Measurements from ENCODE around the gene NLRC3.

Gene NLRC3

DNA sequence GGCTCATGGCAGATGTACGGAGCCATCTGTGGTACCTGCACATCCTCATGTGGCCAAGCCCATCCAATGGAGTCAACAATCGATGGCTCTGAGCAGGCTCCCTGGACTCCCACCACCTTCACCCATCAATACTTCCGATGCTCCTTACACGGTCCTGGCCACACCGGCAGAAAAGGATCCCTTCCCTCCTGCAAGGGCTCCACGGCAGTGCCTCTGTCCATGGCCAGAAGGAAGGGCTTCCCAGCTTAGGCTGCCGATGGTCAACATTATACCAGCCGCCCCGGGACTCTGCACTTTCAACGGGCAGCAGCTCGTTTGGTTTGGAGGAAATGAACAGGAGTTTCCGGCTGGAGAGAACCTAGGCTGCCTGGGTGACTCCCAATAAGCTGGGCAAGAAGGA lies 21.0 kb upstream of the NLRC3 start:
- no peak for DNase-seq (ENCODE audit: low spot score)

DNA sequence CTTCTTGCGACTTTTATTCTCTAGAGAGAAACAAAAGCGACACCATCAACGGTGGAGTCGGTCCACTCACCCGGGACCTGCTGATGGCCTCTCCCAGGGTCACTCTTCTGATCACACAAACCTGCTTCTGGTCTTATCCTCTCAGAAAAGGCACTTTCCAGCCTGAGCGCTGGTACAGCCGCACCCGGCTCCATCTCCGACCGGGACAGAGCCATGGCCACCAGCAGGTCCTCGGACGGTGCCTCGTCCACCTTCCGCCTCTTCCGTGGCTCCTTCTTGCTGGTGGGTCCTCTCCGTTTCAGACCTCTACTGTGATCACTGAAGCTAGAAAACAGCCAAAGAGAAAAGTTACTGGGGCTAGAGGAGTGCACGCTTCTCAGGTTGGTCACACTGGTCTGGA lies 20.5 kb upstream of the NLRC3 start:
- DNase-seq (ENCODE audit: low spot score): no peak

GRCh38 chr16:3597226-3597625 lies 20.0 kb upstream of the NLRC3 start:
- DNase-seq (ENCODE audit: low spot score): no peak

GRCh38 chr16:3596101-3596861 lies 19.1 kb upstream of the NLRC3 start:
- DNase-seq (ENCODE audit: low spot score): no peak

- DNase-seq (ENCODE audit: low spot score): no peak
Observed at GRCh38 chr16:3595521-3596021, 18.4 kb upstream of the NLRC3 start.

DNA sequence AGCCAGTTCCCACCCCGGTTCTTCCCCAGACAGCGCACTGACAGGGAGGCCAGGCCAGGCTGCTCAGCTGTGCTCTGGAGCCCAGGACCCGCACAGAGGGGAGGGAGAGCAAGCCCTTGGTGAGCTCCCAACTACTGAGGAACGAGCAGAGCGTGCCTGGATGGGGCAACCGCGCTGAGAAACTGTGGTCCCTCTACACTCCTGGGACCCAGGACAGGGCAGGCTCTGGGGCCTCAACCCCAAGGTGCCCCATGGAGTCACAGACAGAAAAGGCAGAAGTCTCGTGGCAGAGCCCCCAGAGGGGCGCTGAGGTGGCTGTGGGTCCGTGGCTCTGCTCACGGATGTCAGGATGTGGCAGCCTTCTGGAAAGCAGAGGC lies 17.9 kb upstream of the NLRC3 start:
- no peak for DNase-seq (ENCODE audit: low spot score)

- DNase-seq (ENCODE audit: low spot score): no peak
Observed at GRCh38 chr16:3594316-3595109, 17.3 kb upstream of the NLRC3 start.

- no peak for DNase-seq (ENCODE audit: low spot score)
Observed at GRCh38 chr16:3592559-3592958, 15.4 kb upstream of the NLRC3 start.

DNA sequence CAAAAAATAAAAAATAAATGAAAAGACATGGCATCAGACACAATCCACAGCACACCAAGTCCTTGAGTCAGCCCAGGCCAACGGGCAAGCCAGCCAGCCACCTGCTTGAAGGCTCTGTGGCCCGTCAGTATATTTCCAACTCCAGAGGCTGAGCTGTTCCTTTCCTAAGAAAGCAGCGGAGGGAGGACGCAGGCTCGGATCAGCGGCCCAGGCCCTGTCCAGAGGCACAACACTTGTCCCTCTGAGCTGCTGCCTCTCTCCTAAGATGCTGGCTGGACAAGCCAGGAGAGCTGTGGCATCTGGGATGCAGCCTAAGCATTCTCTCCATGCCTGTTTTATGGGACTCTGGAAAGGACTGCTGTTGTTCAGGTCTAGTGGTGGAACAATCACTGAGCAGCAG lies 14.8 kb upstream of the NLRC3 start:
- DNase-seq (ENCODE audit: low spot score): no peak

GRCh38 chr16:3591436-3591803 lies 14.2 kb upstream of the NLRC3 start:
- DNase-seq (ENCODE audit: low spot score): no peak

DNA sequence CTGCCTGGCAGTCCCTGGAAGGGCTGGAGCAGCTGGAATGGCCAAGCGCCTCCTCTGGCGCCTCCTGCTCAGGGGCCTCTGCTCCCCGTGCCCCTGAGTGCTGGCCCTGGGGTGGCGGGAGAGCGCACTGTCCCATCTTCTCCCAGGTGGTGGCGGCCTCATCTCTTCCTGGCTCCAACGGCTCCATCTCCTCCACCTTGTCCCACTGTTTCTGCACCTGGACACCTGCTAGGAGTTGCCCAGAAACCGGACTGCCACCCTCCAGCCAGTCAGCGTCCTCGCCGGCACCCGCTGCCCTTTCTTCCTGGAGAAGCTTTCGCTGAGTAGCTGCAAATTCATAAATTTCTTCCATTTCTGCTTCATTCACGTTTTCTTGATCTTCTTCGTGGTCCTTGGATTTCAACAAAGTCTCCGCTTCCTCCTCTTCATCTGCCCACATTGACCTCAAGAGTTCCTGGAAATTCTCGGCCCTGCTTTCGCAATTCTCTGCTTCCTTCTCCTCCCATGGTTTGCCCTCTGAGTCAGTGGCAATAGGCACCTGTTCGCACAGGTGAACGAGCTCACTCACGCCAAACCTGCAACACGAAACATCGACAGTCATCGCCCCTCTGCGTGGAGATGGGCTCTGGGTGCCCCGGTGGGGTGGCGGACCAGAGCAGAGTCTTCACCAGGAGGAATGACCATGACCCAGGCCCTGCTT lies 13.7 kb upstream of the NLRC3 start:
- DNase-seq (ENCODE audit: low spot score): no peak

DNA sequence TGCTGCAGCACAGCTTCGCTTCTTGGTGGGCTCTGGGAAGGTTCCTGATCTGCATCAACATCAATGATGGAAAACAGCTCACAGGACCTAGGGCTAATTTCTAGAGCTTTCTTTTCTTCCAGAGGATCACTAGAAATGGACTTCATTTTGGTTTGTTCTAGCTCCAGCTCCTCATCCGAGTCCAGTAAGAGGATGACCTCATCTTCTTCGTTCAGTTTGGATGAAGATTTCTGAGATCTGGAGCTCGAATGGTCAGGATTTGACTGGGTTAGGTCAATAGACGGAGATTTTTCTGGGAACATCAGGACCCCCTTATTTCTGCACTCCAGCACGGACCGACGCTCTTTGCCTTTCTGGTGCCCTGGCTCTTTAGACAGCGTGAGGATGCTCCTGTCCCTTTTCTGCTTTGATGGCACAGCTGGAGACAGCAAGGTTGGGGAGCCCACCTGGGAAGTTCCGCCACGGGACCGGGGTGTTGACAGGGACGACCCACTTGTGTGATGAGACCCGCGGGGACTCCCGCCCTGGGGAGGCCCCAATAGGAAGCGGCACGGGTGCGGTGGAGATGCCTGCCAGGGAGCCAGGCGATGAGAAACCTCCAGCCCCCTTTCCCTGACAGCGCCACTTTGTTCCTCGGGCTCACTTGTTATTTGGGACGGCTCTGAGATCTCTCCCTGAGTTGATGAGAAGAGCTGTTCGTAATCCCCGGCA lies 12.9 kb upstream of the NLRC3 start:
- DNase-seq (ENCODE audit: low spot score): no peak

DNA sequence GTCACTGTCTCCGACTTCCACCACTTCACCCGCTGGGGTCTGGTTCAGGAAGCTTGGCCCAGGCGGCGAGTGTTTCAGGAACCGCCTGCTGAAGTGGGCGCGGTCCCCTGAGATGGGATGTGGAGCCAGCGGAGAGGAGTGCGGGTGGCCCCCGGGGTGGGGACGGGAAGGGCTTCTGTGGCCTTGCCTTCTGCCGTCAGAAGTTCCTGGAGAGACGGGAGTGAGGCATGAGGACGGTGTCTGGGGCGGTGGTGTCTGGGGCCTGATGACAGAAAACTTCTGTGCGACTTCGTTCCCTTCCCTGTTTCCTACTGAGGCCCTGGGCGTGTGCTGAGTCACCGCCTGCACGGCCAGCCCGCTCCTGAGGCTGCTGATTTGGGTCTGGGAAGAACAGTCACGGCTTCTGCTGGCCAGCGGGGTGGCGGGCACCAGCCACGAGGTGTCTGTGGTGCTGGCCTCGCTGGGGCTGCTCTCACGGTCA lies 12.3 kb upstream of the NLRC3 start:
- DNase-seq (ENCODE audit: low spot score): no peak

- no peak for DNase-seq (ENCODE audit: low spot score)
Observed at GRCh38 chr16:3589001-3589400, 11.8 kb upstream of the NLRC3 start.

- DNase-seq (ENCODE audit: low spot score): no peak
Observed at GRCh38 chr16:3587547-3588110, 10.4 kb upstream of the NLRC3 start.

- no peak for DNase-seq (ENCODE audit: low spot score)
Observed at GRCh38 chr16:3584412-3584811, 7.2 kb upstream of the NLRC3 start.

DNA sequence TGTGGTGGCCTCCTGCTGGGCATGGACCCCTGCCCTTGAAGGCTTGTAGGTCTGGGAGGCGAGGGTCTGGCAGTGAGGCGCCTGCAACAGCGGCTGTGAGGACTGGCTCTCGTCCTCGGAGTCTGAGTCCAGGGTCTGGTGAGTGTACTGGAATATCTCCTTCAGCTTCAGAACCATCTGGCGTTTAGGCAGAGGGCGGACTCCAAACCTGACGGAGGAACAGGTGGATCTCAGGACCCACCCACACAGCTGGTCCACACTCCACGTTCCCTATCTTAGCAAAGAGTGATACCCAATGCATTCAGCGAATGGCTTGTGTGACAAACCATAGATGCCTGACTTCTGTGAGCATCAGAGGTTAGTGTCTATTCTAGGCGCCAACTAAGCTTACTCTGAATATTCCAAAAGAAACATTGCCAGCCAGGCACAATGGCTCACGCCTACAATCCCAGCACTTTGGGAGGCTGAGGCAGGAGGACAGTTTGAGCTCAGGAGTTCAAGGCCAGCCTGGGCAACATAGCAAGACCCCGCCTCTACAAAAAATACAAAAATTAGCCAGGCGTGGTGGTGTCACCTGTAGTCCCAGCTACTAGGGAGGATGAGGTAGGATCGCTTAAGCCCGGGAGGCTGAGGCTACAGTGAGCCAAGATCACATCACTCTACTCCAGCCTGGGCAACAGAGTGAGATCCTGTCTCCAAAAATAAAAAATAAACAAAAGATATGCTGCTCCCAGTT lies 6.3 kb upstream of the NLRC3 start:
- DNase-seq (ENCODE audit: low spot score): no peak

- DNase-seq (ENCODE audit: low spot score): no peak
Observed at GRCh38 chr16:3582276-3583165, 5.3 kb upstream of the NLRC3 start.

GRCh38 chr16:3581392-3581791 lies 4.2 kb upstream of the NLRC3 start:
- no peak for DNase-seq (ENCODE audit: low spot score)

GRCh38 chr16:3580686-3581085 lies 3.5 kb upstream of the NLRC3 start:
- no peak for DNase-seq (ENCODE audit: low spot score)

All from HuH-7.5 (cell line).